ENCODE data around the gene URB1.
"Not testable (repeated sequence)": the region's sequence is repeated elsewhere in the genome, so short reads cannot be mapped to it uniquely, and the experiment has no call there.

The URB1 gene, protein sequence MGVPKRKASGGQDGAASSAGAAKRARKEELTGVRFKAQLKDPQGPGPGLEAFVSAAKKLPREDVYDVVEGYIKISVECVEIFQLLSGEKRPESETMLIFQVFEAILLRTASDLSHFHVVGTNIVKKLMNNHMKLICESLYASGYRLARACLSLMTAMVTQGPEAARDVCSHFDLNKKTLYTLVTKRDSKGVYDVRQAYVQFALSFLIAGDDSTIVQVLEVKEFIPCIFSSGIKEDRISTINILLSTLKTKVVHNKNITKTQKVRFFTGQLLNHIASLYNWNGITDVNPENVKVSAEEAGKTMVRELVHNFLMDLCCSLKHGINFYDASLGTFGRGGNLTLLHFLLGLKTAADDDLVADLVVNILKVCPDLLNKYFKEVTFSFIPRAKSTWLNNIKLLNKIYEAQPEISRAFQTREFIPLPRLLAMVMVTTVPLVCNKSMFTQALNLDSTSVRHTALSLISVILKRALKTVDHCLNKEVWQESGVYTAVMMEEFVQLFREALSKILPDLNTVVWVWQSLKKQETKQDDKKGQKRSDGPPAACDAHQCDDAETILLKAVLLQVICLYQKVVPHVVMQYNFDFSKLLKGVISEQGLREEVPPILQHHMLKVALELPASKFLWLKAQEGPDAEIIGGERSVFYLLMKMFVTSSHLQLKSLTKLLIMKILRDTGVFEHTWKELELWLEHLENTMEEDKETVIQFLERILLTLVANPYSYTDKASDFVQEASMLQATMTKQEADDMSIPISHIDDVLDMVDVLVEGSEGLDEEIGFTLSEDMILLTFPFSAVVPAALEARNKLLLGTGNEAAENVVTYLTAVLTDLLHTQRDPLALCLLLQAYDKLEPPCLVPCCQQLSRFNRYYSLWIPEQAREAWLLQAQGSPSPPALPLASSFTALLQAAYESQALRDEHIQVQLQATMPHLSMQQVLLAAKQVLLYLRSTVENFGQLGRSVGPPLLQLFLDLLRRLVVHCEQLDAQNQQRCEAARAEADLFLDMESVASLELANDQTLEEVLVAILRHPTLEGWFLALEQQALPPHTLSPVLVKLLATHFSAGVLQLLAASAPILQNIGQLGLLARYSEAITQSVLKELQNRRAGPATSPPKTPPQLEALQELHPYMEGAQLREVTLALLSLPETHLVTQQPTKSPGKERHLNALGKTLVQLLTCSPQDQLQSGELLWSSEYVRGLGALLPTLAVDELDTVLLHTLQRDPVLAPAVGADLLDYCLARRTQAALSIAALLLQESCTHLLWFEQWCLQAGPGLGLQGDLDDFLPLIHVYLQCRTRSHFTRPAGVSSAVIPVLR (N-terminal part only)

DNA sequence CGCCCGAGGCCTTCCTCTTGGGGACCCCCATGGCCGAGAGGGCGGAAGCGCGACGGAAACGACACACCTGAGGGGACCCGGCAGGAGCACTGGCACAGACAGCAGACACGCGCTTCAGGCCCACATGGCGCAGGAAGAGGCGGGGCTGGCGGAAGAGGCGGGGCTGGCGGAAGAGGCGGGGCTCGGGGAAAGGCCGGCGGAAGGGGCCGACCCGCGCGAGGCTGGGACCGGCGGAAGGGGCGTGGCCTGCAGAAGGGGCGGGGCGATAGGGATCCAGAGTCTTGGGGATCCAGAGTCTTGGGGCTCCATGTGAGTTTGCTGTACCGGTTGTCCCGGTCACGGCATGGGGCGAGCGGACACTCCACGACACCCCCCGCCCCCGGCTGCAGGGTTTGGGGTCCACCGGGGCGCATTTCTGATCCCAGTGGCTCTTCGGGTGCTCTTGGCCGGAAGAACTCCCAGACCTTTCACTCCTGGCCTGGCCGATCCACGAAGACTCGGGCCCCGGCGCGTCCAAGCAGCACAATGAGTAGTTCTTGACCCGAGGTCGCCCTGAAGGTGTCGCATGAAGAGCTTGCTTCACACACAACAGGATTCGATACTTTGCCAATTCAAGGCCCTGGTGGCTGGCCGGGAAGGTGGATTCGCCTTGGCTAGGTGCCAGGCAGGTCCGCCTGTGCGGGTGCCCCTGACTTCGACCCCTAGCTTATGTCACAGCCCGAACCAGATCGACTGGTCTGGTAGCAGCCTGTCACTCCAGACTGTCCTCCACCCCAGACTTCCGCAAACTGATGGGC lies at the start of gene URB1:
Gene URB1, minus strand, starts transcription at position 133 of the 797 bp plus-strand sequence. Its CDS starts 102 bp downstream, at position 31.
- CTCF ChIA-PET, result interaction anchor here (1.2 to 7.5 kb wide), 5 partner anchors 10 to 207 kb away, joined by 3 to 94 read pairs (median 15); no protein-coding TSS in a partner anchor

DNA sequence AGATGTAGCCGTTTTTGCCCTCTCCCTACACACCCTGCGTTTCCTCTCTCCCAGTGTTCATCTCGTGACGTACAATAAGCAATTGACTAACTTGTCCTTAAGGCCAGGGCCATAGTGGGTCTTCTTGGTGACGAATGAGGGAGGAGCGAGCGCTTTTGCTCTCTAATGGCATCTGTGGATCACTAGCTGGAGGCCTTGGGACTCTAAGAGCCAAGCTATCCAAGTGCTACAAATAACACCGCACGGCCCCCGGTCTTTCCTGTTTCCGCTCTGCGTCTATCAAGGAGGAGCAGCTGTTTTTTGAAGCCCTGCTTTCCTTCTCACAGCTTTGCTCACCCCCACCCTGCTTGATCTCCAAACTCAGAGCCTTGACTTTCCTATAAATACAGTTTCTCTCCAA lies 44.9 kb upstream of the URB1 start:
- POLR2A ChIA-PET, result no interaction called here
- no peak for DNase-seq (ENCODE audit: low read depth, low spot score)
- no peak for TF ChIP-seq CTCF (IDR thresholded peaks at IDR 0.05; ENCODE audit: insufficient read depth, low read length, missing control alignments)
- CTCF ChIA-PET, result no interaction called here
- no peak overlapping the region for H3K4me3 ChIP-seq (ENCODE audit: low read depth, low read length)

More for the DNA sequence above, at the start of gene URB1:
- POLR2A ChIA-PET, result interaction anchor here (0.6 to 0.8 kb wide), 2 partner anchors 10 to 219 kb away, joined by 3 read pairs; partner anchors contain the start of gene CFAP298
- TF ChIP-seq CTCF (IDR thresholded peaks at IDR 0.05; ENCODE audit: insufficient read depth, low read length, missing control alignments), result no peak
- H3K4me3 ChIP-seq (ENCODE audit: low read depth, low read length), result peak within 1 kb of the TSS; percentile 93
- no peak for DNase-seq (ENCODE audit: low read depth, low spot score)

- CTCF ChIA-PET; DNase-seq (ENCODE audit: low read depth, low spot score); H3K4me3 ChIP-seq (ENCODE audit: low read depth, low read length); POLR2A ChIA-PET: not testable (repeated sequence)
Measured at GRCh38 chr21:32432982-32433660, 40.3 kb upstream of the URB1 start.

- CTCF ChIA-PET, result no interaction called here
- no peak for TF ChIP-seq CTCF (IDR thresholded peaks at IDR 0.05; ENCODE audit: insufficient read depth, low read length, missing control alignments)
- DNase-seq (ENCODE audit: low read depth, low spot score), result no peak
- POLR2A ChIA-PET, result no interaction called here
- no peak overlapping the region for H3K4me3 ChIP-seq (ENCODE audit: low read depth, low read length)
Measured at GRCh38 chr21:32427958-32428623, 35.3 kb upstream of the URB1 start.

DNA sequence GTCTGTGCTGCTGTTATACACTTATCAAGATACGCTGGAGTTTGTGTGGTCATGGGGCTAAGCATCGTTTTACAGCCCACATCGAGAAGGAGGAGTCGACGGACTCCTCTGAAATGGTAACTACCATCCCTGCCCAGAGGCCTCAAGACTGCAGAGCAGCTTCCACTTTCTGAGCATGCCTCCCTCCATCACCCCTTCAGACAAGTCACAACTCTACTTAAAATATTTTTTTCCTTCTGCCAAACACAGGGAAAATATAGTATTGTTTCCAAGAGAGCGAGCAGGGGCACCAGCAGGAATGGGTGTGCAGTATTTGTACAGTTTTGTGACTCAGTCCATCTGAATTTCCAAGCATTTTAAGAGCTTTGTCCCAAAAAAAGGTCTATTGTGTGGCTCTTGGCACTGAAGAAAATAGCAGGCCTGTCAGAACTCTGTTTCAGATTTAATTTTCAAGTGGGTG lies 33.8 kb upstream of the URB1 start:
- ChIA-PET CTCF (interaction anchor here (1.3 to 2.3 kb wide), 3 partner anchors 25 to 174 kb away, joined by 5 read pairs; no protein-coding TSS in a partner anchor), POLR2A (interaction anchor here (0.6 kb wide), 1 partner anchor 94 kb away, joined by 3 read pairs; no protein-coding TSS in a partner anchor)
- no peak for DNase-seq (ENCODE audit: low read depth, low spot score)
- no peak overlapping the region for H3K4me3 ChIP-seq (ENCODE audit: low read depth, low read length)
- TF ChIP-seq CTCF (IDR thresholded peaks at IDR 0.05; ENCODE audit: insufficient read depth, low read length, missing control alignments), result no peak
